Heart left ventricle (tissue), 16 donors: Measurements from ENCODE around the gene HOMER1. TPM values are rescaled to one million over a fixed set of nuclear protein-coding genes. Genes with fewer than 3 reads are reported as not detected.

Experiments
- ATAC-seq, 4 donors: fragments of 200-7000 bp; cut with Tn5 transposase; one replicate each; pipeline ENCODE4 v1.9.1; 2020 to 2022; ENCODE audit warnings: moderate library complexity in 4 of 4, mild to moderate bottlenecking in 3 of 4, moderate number of reproducible peaks in 1 of 4
- DNase-seq, 5 donors: peaks; one replicate each; pipeline ENCODE4 v3.0.0-alpha.2; 2020
- H3K27ac ChIP-seq, 12 donors: fragments of 200-600 bp; sonication (generic) in 4 of 12; one replicate each; pipeline versions ENCODE4 v1.5.0 to v1.8.0; 2016 to 2022; ENCODE audit warnings: mild to moderate bottlenecking in 2 of 12
- H3K27me3 ChIP-seq, 9 donors: fragments of 200-600 bp; sonication (generic) in 2 of 9; one replicate each; pipeline versions ENCODE4 v1.5.1 to v1.8.0; 2016 to 2022; ENCODE audit warnings: mild to moderate bottlenecking in 3 of 9
- H3K36me3 ChIP-seq, 9 donors: fragments of 200-600 bp; sonication (generic) in 2 of 9; one replicate each; pipeline versions ENCODE4 v1.5.0 to v1.8.0; 2018 to 2022; ENCODE audit warnings: mild to moderate bottlenecking in 2 of 9
- H3K4me1 ChIP-seq, 12 donors: fragments of 200-600 bp; sonication (generic) in 4 of 12; one replicate each; pipeline versions ENCODE4 v1.5.0 to v1.8.0; 2016 to 2022; ENCODE audit warnings: mild to moderate bottlenecking in 3 of 12
- H3K4me3 ChIP-seq, 12 donors: fragments of 200-600 bp; sonication (generic) in 4 of 12; one replicate each; pipeline versions ENCODE4 v1.5.0 to v1.8.0; 2017 to 2022; ENCODE audit warnings: mild to moderate bottlenecking in 9 of 12, moderate library complexity in 4 of 12
- H3K9me3 ChIP-seq, 12 donors: fragments of 200-600 bp; sonication (generic) in 4 of 12; one replicate each; pipeline versions ENCODE4 v1.5.0 to v1.8.0; 2016 to 2022; ENCODE audit warnings: mild to moderate bottlenecking in 1 of 12
- POLR2A ChIP-seq, 2 donors: fragments of 450-650 bp; IDR thresholded peaks; one replicate each; pipeline ENCODE4 v1.6.1; 2017; ENCODE audit warnings: antibody characterized with exemption in 2 of 2, mild to moderate bottlenecking in 2 of 2, moderate library complexity in 2 of 2
- WGBS, 4 donors: extraction: QIAGEN DNeasy Blood & Tissue Kit in 2 of 4; methylation state at CpG; one replicate each; pipeline versions ENCODE4 v1.1.5 to v1.1.7; 2013 to 2018; 5-methylcytosine and 5-hydroxymethylcytosine counted together
- intact Hi-C, 10 donors: fragments of 100-400 bp; cut with DNase I; formaldehyde crosslinking; loops; one replicate each; pipeline versions ENCODE4 v1.11.1 to v1.14.2; 2022
- polyA plus RNA-seq, 2 donors: library from polyadenylated mRNA; stranded (reverse); fragments of 200-250 nt; gene quantifications; one replicate each; pipeline ENCODE4 v1.2.3, GENCODE V29; 2013
- total RNA-seq, 9 donors: library from RNA; depleted of rRNA in 2 of 9; stranded (reverse); fragments of >200 nt in 2 of 9; fragmentation: NEBNext Ultra II Directional in 3 of 9; extraction: Animal tissue kit (Norgen Biotek cat#: 25700) in 3 of 9; gene quantifications; one replicate each; pipeline versions ENCODE4 v1.1.0 to v1.2.4, GENCODE V29; 2016 to 2023
- TF ChIP-seq, protein P1 (sequence below), 12 donors: fragments of 200-600 bp; sonication (generic) in 4 of 12; IDR thresholded peaks; one replicate each; pipeline versions ENCODE4 v1.5.0 to v1.8.0; 2018 to 2022; ENCODE audit warnings: antibody characterized with exemption in 12 of 12, mild to moderate bottlenecking in 5 of 12
- donor health status: ischemic (EF 13 %, LVEDD 7.1; RV severe dilation, severe dysfunction).
- donor health status: healthy with polysubstance abuse.
- donor health status: DM: no; HTN: yes; CAD: no.
- donor health status: DM: no; HTN: no; CAD: no.
- donor health status: ischemic (EF 25% LVEDD 6.9; RV normal size, moderate dysfunction).
- donor health status: ischemic (EF 25% LVEDD 5.7; RV mildly dilated, moderate dysfunction).
- donor health status: healthy.
- donor health status: DM: yes; HTN: yes; CAD: no.
- donor health status: ischemic (EF 35%, LVEDD 5.7; RV mildly dilated, moderate dysfunction).
- donor health status: nonischemic (EF 11% LVEDD 7.7; RV severe dilation, severe dysfunction).
- donor health status: DM: yes; HTN: yes; CAD: no.
- donor health status: PGD.
- donor health status: ischemic (EF 29% LVEDD 5.4; RV normal size, mild dysfunction).
- donor health status: nonischemic (EF 23%, LVEDD 6.1; RV moderate dilation, normal function).

The HOMER1 gene
- total and polyA plus RNA-seq, 11 donors, result 12.1 to 83.5 (median 51.0) TPM

DNA sequence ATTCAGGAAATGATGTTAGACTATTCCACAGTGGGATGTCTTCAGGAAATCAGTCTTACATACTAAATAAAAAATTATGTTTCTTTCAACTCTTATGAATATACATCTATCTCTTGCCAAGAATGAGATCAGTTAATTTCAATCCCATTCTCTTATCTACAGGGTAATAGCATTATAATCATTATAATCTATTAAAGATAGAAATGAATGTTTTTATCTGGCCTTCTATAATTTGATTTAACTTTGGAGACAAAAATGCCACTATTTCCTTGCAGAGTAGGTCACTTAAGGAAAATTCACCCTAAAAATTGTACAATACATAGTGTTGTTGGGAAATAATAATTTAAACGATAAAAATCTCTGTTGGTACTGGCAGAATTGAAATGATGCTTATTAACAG lies 96.4 kb downstream of the HOMER1 start:
- Histone ChIP-seq H3K4me1 (peaks cover 0 to 18% (median 0%) of the 10 kb centered on the region in 12 donors), H3K27ac (no peak overlapping the region), H3K36me3 (no peaks in the 10 kb centered on the region), H3K9me3 (no peaks in the 10 kb centered on the region), H3K4me3 (no peak overlapping the region), H3K27me3 (no peaks in the 10 kb centered on the region)
- WGBS, 4 donors, result 81 to 93% (median 89%) methylated on average over 1 of the region's 1 CpG
- no peak for DNase-seq
- intact Hi-C loops, result no loop called here
- TF ChIP-seq, protein P1, sequence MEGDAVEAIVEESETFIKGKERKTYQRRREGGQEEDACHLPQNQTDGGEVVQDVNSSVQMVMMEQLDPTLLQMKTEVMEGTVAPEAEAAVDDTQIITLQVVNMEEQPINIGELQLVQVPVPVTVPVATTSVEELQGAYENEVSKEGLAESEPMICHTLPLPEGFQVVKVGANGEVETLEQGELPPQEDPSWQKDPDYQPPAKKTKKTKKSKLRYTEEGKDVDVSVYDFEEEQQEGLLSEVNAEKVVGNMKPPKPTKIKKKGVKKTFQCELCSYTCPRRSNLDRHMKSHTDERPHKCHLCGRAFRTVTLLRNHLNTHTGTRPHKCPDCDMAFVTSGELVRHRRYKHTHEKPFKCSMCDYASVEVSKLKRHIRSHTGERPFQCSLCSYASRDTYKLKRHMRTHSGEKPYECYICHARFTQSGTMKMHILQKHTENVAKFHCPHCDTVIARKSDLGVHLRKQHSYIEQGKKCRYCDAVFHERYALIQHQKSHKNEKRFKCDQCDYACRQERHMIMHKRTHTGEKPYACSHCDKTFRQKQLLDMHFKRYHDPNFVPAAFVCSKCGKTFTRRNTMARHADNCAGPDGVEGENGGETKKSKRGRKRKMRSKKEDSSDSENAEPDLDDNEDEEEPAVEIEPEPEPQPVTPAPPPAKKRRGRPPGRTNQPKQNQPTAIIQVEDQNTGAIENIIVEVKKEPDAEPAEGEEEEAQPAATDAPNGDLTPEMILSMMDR (IDR thresholded peaks at IDR 0.05), result no peak
- no peak for TF ChIP-seq POLR2A (IDR thresholded peaks at IDR 0.05)
- ATAC-seq, result no peak

DNA sequence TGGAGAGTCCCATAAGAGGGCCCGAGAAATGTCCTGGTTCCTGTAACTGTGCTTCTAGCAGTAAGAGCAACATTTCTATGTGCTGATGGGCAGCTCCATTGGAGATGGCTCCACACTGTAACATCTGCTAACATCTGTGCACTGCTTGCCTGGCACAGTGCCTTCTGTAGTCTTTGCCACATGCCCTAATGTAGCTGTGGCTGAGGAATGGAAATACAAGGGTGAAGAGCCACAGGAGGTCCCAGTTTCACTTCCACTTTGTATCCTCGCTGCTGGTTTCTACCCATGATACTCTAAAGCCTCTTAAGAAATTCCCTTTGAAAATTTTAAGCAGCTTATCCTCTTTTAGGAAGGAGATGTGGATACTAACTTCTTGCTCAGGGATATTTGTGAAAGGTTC lies 97.4 kb downstream of the HOMER1 start:
- Histone ChIP-seq H3K27me3 (no peaks in the 10 kb centered on the region), H3K36me3 (no peaks in the 10 kb centered on the region), H3K4me1 (peaks cover 0 to 18% (median 0%) of the 10 kb centered on the region in 12 donors), H3K4me3 (no peak overlapping the region), H3K9me3 (no peaks in the 10 kb centered on the region), H3K27ac (no peak overlapping the region)
- DNase-seq (peak in 3 of 5 donors; percentile 8 to 50 (median 27)), ATAC-seq (peak in 3 of 4 donors; percentile 18 to 73 (median 64))
- TF ChIP-seq POLR2A (IDR thresholded peaks at IDR 0.05), result no peak
- TF ChIP-seq, protein P1 (IDR thresholded peaks at IDR 0.05), result no peak
- intact Hi-C loops, result no loop called here
- WGBS, 4 donors, result 76 to 92% (median 87%) methylated on average over 2 of the region's 2 CpGs

DNA sequence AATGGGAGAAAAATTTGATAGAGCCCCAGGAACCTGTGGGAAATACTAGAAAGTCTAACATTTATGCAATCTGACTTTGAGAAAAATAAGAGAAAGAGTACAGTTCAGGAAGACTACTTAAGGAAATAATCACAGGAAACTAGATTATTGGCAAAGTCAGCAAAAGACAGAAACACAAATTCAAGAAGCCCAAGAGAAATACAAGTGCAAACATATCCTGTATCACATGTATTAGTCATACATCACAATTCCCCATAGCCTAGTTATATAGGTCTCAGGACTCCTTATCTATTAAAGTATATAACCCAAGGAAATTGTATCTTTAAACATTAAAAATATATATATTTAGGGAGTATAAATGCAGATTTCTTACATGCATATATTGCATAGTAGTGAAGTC lies 100.8 kb downstream of the HOMER1 start:
- intact Hi-C loops, result no loop called here

DNA sequence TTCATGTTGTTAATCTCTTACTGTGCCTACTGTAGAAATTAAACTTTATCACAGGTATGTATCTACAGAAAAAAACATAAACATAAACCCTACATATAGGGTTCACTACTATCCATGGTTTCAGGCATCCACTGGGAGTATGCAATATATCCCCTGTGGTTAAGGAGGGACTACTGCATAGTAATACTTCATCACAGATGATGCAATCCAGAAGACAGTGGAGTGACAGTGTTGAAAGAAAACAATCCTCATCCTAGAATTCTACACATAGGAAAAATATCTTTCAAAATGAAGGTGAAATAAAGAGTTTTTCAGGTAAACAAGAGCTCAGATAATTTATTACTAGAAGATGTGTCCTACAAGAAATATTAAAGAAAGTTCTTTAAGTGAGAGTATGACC lies 105.9 kb downstream of the HOMER1 start:
- Histone ChIP-seq H3K36me3 (peaks cover 0 to 4% (median 0%) of the 10 kb centered on the region in 9 donors), H3K4me1 (no peaks in the 10 kb centered on the region), H3K27me3 (no peaks in the 10 kb centered on the region), H3K9me3 (peaks cover 0 to 21% (median 4%) of the 10 kb centered on the region in 12 donors), H3K4me3 (no peak overlapping the region), H3K27ac (no peak overlapping the region)
- intact Hi-C loops, result no loop called here
- DNase-seq (no peak), ATAC-seq (no peak)
- TF ChIP-seq, protein P1 (IDR thresholded peaks at IDR 0.05), result no peak
- TF ChIP-seq POLR2A (IDR thresholded peaks at IDR 0.05), result no peak

More for the DNA sequence above, 100.8 kb downstream of the HOMER1 start:
- Histone ChIP-seq H3K27me3 (no peaks in the 10 kb centered on the region), H3K36me3 (peaks cover 0 to 4% (median 0%) of the 10 kb centered on the region in 9 donors), H3K9me3 (peaks cover 0 to 16% (median 4%) of the 10 kb centered on the region in 12 donors), H3K27ac (no peak overlapping the region), H3K4me1 (peaks cover 0 to 18% (median 0%) of the 10 kb centered on the region in 12 donors), H3K4me3 (no peak overlapping the region)
- ATAC-seq, result no peak
- TF ChIP-seq, protein P1 (IDR thresholded peaks at IDR 0.05), result no peak
- TF ChIP-seq POLR2A (IDR thresholded peaks at IDR 0.05), result no peak
- DNase-seq, result no peak
